ENCODE data around the gene MZF1. TPM values are rescaled to one million over a fixed set of nuclear protein-coding genes. Genes with fewer than 3 reads are reported as not detected.

MZF1 gene
- polyA plus RNA-seq, 1 donor (not counting 4 experiments of a cell fraction or from before 2014, with no cell fraction given), result 7.4 TPM

- dilution Hi-C loops (cut with MboI; ENCODE audit: extremely low pct_ligation_motif_present, low sequenced_read_pairs), result no loop called here
- DNase-seq (ENCODE audit: low read depth, low spot score) (no peak), FAIRE-seq (no peak)
- Histone ChIP-seq H2AFZ (ENCODE audit: control insufficient read depth, low read length) (no peak overlapping the region), H3K27me3 (ENCODE audit: control insufficient read depth, extremely low read depth, insufficient read depth, low read length) (peaks cover 4% of the 10 kb centered on the region), H3K9ac (ENCODE audit: control insufficient read depth, extremely low read depth, insufficient read depth, low read length) (no peak overlapping the region), H3K9me3 (ENCODE audit: control insufficient read depth, low read depth, low read length) (no peaks in the 10 kb centered on the region), H3K4me1 (ENCODE audit: control insufficient read depth, extremely low read depth, insufficient read depth, low read length) (peaks cover 12% of the 10 kb centered on the region), H3K36me3 (ENCODE audit: control insufficient read depth in 2 of 2, extremely low read depth in 1 of 2, insufficient read depth in 2 of 2, low read length in 2 of 2) (peaks cover 13 to 24% of the 10 kb centered on the region in 2 experiments), H3K79me2 (ENCODE audit: control insufficient read depth, insufficient read depth, low read length) (peaks cover under 1% of the 10 kb centered on the region), H3K4me2 (ENCODE audit: control insufficient read depth, extremely low read depth, insufficient read depth, low read depth, low read length) (no peak overlapping the region), H3K4me3 (ENCODE audit: control insufficient read depth in 2 of 3, extremely low read depth in 1 of 3, insufficient read depth in 2 of 3, low read depth in 1 of 3, low read length in 3 of 3) (no peak overlapping the region), H3K9me1 (ENCODE audit: control insufficient read depth, extremely low read depth, insufficient read depth, low read length) (no peaks in the 10 kb centered on the region), H4K20me1 (ENCODE audit: control insufficient read depth, extremely low read depth, insufficient read depth, low read length) (no peaks in the 10 kb centered on the region), H3K27ac (ENCODE audit: control insufficient read depth, insufficient read depth, low read length) (no peak overlapping the region)
- no peak for TF ChIP-seq CTCF (optimal IDR thresholded peaks at IDR 0.05 in 1 of 3, IDR thresholded peaks at IDR 0.05 in 1 of 3, conservative IDR thresholded peaks at IDR 0.05 in 1 of 3; ENCODE audit: extremely low read depth in 1 of 3, insufficient read depth in 2 of 3, low read length in 3 of 3)
- TF ChIP-seq EZH2 (IDR thresholded peaks at IDR 0.05; ENCODE audit: low read length), result no peak
These were observed 6.1 kb downstream of the MZF1 start for GRCh38 chr19:58566989-58567388.

- no peak for FAIRE-seq
- peaks cover 2 to 7% of the 10 kb centered on the region in 2 experiments for H3K36me3 ChIP-seq (ENCODE audit: control insufficient read depth in 2 of 2, extremely low read depth in 1 of 2, insufficient read depth in 2 of 2, low read length in 2 of 2)
- H2AFZ ChIP-seq (ENCODE audit: control insufficient read depth, low read length), result no peak overlapping the region
- no peak overlapping the region for H3K27ac ChIP-seq (ENCODE audit: control insufficient read depth, insufficient read depth, low read length)
- dilution Hi-C loops (cut with MboI; ENCODE audit: extremely low pct_ligation_motif_present, low sequenced_read_pairs), result no loop called here
- no peak for DNase-seq (ENCODE audit: low read depth, low spot score)
- no peaks in the 10 kb centered on the region for H3K79me2 ChIP-seq (ENCODE audit: control insufficient read depth, insufficient read depth, low read length)
- H3K9me1 ChIP-seq (ENCODE audit: control insufficient read depth, extremely low read depth, insufficient read depth, low read length), result no peaks in the 10 kb centered on the region
- no peaks in the 10 kb centered on the region for H3K9me3 ChIP-seq (ENCODE audit: control insufficient read depth, low read depth, low read length)
- TF ChIP-seq CTCF (optimal IDR thresholded peaks at IDR 0.05 in 1 of 3, IDR thresholded peaks at IDR 0.05 in 1 of 3, conservative IDR thresholded peaks at IDR 0.05 in 1 of 3; ENCODE audit: extremely low read depth in 1 of 3, insufficient read depth in 2 of 3, low read length in 3 of 3), result no peak
- TF ChIP-seq EZH2 (IDR thresholded peaks at IDR 0.05; ENCODE audit: low read length), result no peak
- no peaks in the 10 kb centered on the region for H4K20me1 ChIP-seq (ENCODE audit: control insufficient read depth, extremely low read depth, insufficient read depth, low read length)
- no peak overlapping the region for H3K9ac ChIP-seq (ENCODE audit: control insufficient read depth, extremely low read depth, insufficient read depth, low read length)
- no peak overlapping the region for H3K4me2 ChIP-seq (ENCODE audit: control insufficient read depth, extremely low read depth, insufficient read depth, low read depth, low read length)
- H3K4me3 ChIP-seq (ENCODE audit: control insufficient read depth in 2 of 3, extremely low read depth in 1 of 3, insufficient read depth in 2 of 3, low read depth in 1 of 3, low read length in 3 of 3), result no peak overlapping the region
- H3K27me3 ChIP-seq (ENCODE audit: control insufficient read depth, extremely low read depth, insufficient read depth, low read length), result peaks cover 4% of the 10 kb centered on the region
- H3K4me1 ChIP-seq (ENCODE audit: control insufficient read depth, extremely low read depth, insufficient read depth, low read length), result peaks cover 22% of the 10 kb centered on the region
These were observed 9.3 kb downstream of the MZF1 start for GRCh38 chr19:58563823-58564222.

Measured in keratinocyte (primary cell).